Common myeloid progenitor, CD34-positive (primary cell): Measurements from ENCODE around the gene WDFY4.

Source experiments
- CTCF ChIA-PET: fragments of 350-600 bp; sonication (Branson Sonifier 250); formaldehyde crosslinking; loops from one replicate; lab custom pipeline; 2021; ENCODE audit warnings: antibody characterized with exemption; lab: Charles Lee
- POLR2A ChIA-PET: fragments of 350-600 bp; sonication (Branson Sonifier 250); formaldehyde crosslinking; loops from one replicate; lab custom pipeline; 2021; ENCODE audit warnings: antibody characterized with exemption; lab: Charles Lee
- DNase-seq, 3 donors: peaks; one replicate each; pipeline versions ENCODE4 v3.0.0 to v3.0.0-alpha.2; 2013
- H3K27ac ChIP-seq, 2 experiments: 1 replicate in 1 of 2; 2 replicates in 1 of 2; pipeline ENCODE4 v1.7.0; 2013; ENCODE audit warnings: inconsistent platforms in 2 of 2, low read length in 2 of 2, mild to moderate bottlenecking in 2 of 2, low read depth in 1 of 2, moderate library complexity in 1 of 2; ENCODE audit not compliant: severe bottlenecking in 2 of 2, insufficient read depth in 1 of 2, poor library complexity in 1 of 2
- H3K27me3 ChIP-seq, 5 experiments: replicated peaks in 2 of 5; 1 replicate in 3 of 5; 2 replicates in 2 of 5; pipeline versions ENCODE4 v1.6.1 to v1.7.0; 2013; ENCODE audit warnings: low read length in 4 of 5, mild to moderate bottlenecking in 2 of 5, moderate library complexity in 2 of 5, inconsistent platforms in 1 of 5; ENCODE audit not compliant: insufficient read depth in 5 of 5, control insufficient read depth in 4 of 5
- H3K36me3 ChIP-seq, 4 experiments: 1 replicate in 2 of 4; 2 replicates in 2 of 4; pipeline versions ENCODE4 v1.6.1 to v1.7.0; 2013; ENCODE audit warnings: low read length in 3 of 4, control low read depth in 1 of 4, mild to moderate bottlenecking in 1 of 4; ENCODE audit not compliant: control insufficient read depth in 4 of 4, insufficient read depth in 4 of 4
- H3K4me1 ChIP-seq, 4 experiments: 1 replicate in 3 of 4; 2 replicates in 1 of 4; pipeline versions ENCODE4 v1.6.1 to v1.7.1; 2013; ENCODE audit warnings: low read length in 3 of 4, mild to moderate bottlenecking in 3 of 4, control low read depth in 1 of 4, inconsistent platforms in 1 of 4, moderate library complexity in 1 of 4; ENCODE audit not compliant: control insufficient read depth in 4 of 4, insufficient read depth in 4 of 4; ENCODE audit errors: control extremely low read depth in 1 of 4
- H3K4me3 ChIP-seq, 7 experiments: 1 replicate in 4 of 7; 2 replicates in 3 of 7; pipeline versions ENCODE4 v1.5.1 to v1.7.0; 2013; ENCODE audit warnings: mild to moderate bottlenecking in 7 of 7, low read length in 6 of 7, moderate library complexity in 6 of 7, inconsistent platforms in 2 of 7, low read depth in 2 of 7, control low read depth in 1 of 7; ENCODE audit not compliant: insufficient read depth in 4 of 7, control insufficient read depth in 1 of 7; ENCODE audit errors: extremely low read depth in 1 of 7
- H3K9me3 ChIP-seq, 5 experiments: 1 replicate in 4 of 5; 2 replicates in 1 of 5; pipeline versions ENCODE4 v1.6.1 to v1.7.1; 2013; ENCODE audit warnings: low read length in 4 of 5, mild to moderate bottlenecking in 2 of 5, inconsistent platforms in 1 of 5, low read depth in 1 of 5, moderate library complexity in 1 of 5; ENCODE audit not compliant: control insufficient read depth in 4 of 5, insufficient read depth in 2 of 5; ENCODE audit errors: control extremely low read depth in 1 of 5
- WGBS: methylation state at CpG from one replicate; pipeline ENCODE4 v1.1.5; 2013; ENCODE audit not compliant: insufficient coverage; 5-methylcytosine and 5-hydroxymethylcytosine counted together

Gene WDFY4

DNA sequence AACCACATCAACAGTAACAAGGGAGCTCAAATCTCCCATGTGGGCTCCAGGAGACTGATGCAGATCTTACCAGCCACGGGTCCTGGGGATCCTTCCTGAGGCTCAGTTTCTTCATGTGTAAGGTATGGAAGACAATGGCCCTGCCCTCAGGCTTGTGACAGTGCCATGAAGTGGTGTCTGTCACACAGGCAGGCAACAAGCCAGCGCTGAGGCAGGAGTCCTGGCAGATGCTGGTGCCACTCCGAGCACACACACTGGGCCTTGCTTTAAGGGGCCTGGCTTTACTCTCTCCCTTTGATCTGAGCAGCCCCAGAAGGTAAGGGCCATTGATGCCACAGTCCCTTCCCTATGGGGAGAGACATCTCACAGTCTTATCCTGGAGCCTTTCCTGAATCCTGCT, 283.4 kb downstream of the WDFY4 start:
- Histone ChIP-seq H3K9me3 (no peaks in the 10 kb centered on the region), H3K4me1 (no peaks in the 10 kb centered on the region), H3K27ac (no peak overlapping the region), H3K27me3 (no peaks in the 10 kb centered on the region), H3K4me3 (no peak overlapping the region), H3K36me3 (peaks cover 4 to 82% (median 30%) of the 10 kb centered on the region in 4 experiments)
- ChIA-PET POLR2A (no interaction called here), CTCF (interaction anchor here (0.7 to 1.1 kb wide), 2 partner anchors 11 to 13 kb away, joined by 3 read pairs; no protein-coding TSS in a partner anchor)
- WGBS = 90% methylated on average over 3 of the region's 3 CpGs
- no peak for DNase-seq

GRCh38 chr10:48970046-48970445, 285.4 kb downstream of the WDFY4 start:
- H3K27ac ChIP-seq = no peak overlapping the region
- CTCF ChIA-PET = no interaction called here
- POLR2A ChIA-PET = no interaction called here
- no peaks in the 10 kb centered on the region for H3K27me3 ChIP-seq
- H3K9me3 ChIP-seq = no peaks in the 10 kb centered on the region
- H3K4me3 ChIP-seq = no peak overlapping the region
- DNase-seq = no peak
- H3K36me3 ChIP-seq = peaks cover 4 to 79% (median 32%) of the 10 kb centered on the region in 4 experiments
- 95% methylated on average over 14 of the region's 14 CpGs for WGBS
- H3K4me1 ChIP-seq = no peaks in the 10 kb centered on the region

DNA sequence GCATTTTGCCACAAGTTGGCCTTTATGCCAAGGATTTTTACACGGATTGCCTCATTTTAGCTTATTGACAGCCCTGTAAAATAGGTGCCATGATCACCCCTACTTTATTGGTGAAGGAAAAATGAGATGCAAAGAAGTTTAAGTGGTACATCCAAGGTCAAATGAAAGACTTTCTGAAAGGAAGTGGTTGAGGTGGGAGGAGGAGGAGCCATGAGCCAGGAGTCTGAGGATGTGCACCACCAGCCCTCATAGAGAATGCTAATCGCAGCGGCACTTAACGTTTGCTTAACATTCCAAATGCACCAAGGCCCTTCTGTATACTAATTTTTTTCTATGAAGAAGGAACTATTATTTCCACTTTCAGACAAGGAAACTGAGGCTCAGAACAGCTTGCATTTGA, 286.0 kb downstream of the WDFY4 start:
- no peak overlapping the region for H3K27ac ChIP-seq
- 92% methylated on average over 4 of the region's 4 CpGs for WGBS
- CTCF ChIA-PET = no interaction called here
- H3K27me3 ChIP-seq = no peaks in the 10 kb centered on the region
- no peak overlapping the region for H3K4me3 ChIP-seq
- POLR2A ChIA-PET = no interaction called here
- H3K4me1 ChIP-seq = no peaks in the 10 kb centered on the region
- H3K9me3 ChIP-seq = no peaks in the 10 kb centered on the region
- peaks cover 2 to 80% (median 32%) of the 10 kb centered on the region in 4 experiments for H3K36me3 ChIP-seq
- no peak for DNase-seq

DNA sequence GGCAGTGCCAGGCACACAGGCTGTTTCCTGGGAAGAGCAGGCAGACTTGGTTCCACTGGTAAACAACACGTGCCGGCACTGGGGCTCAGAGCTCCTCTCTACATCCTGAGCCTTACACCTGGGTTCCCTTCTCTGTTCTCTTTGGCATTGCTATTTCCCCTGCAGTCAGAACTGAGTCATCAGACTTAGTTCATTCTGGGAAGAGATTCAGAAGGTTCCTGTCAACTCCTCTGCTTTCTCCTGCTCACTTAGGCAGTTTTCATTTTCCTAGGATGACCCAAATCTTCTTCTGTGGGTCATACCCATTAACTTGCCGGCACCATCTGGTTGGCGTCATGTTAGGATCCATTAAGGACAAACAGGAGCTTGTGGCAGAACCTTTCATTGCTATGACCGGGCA, 288.4 kb downstream of the WDFY4 start:
- WGBS = 96% methylated on average over 5 of the region's 5 CpGs

GRCh38 chr10:48974510-48975156, 290.0 kb downstream of the WDFY4 start:
- Histone ChIP-seq H3K27ac (no peak overlapping the region), H3K27me3 (no peaks in the 10 kb centered on the region), H3K4me1 (no peaks in the 10 kb centered on the region), H3K36me3 (peaks cover 2 to 78% (median 35%) of the 10 kb centered on the region in 4 experiments), H3K4me3 (no peak overlapping the region), H3K9me3 (no peaks in the 10 kb centered on the region)
- ChIA-PET CTCF (interaction anchor here (0.9 to 1.0 kb wide), 2 partner anchors 187 to 551 kb away, joined by 3 read pairs; no protein-coding TSS in a partner anchor), POLR2A (interaction anchor here (0.5 kb wide), 1 partner anchor 337 kb away, joined by 3 read pairs; no protein-coding TSS in a partner anchor)
- DNase-seq = no peak
- WGBS = 98% methylated on average over 11 of the region's 12 CpGs

More for the DNA sequence above, 288.4 kb downstream of the WDFY4 start:
- Histone ChIP-seq H3K9me3 (no peaks in the 10 kb centered on the region), H3K36me3 (peaks cover 2 to 77% (median 34%) of the 10 kb centered on the region in 4 experiments), H3K27me3 (no peaks in the 10 kb centered on the region), H3K27ac (no peak overlapping the region), H3K4me1 (no peaks in the 10 kb centered on the region), H3K4me3 (no peak overlapping the region)
- ChIA-PET CTCF (no interaction called here), POLR2A (no interaction called here)
- no peak for DNase-seq

DNA sequence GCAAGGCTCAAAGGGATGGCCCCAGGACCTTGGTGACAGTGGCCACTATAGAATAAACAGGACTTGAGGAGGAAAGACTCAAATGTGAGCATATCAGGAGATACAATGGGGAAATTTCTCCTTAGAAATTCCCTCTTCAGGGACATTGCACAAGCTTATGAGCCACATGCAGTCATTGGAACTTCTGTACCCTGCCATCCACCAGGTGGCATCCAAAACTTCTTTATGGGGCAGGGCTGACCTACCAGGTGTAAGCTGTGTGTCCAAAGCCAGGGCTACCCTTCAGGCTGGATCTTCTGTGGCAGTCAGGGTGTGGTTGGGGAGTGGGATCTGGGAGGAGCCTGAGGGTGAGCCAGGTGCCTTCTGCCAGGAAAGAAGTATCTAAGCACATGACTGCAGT, 291.5 kb downstream of the WDFY4 start:
- POLR2A ChIA-PET = no interaction called here
- Histone ChIP-seq H3K36me3 (peaks cover 5 to 77% (median 28%) of the 10 kb centered on the region in 4 experiments), H3K27me3 (no peaks in the 10 kb centered on the region), H3K4me3 (no peak overlapping the region), H3K4me1 (no peaks in the 10 kb centered on the region), H3K9me3 (no peaks in the 10 kb centered on the region), H3K27ac (no peak overlapping the region)
- DNase-seq = peak; percentile 3 to 21 (median 17)
- CTCF ChIA-PET = interaction anchor here (0.9 to 3.0 kb wide), 5 partner anchors 185 to 533 kb away, joined by 3 to 19 read pairs (median 3); no protein-coding TSS in a partner anchor

DNA sequence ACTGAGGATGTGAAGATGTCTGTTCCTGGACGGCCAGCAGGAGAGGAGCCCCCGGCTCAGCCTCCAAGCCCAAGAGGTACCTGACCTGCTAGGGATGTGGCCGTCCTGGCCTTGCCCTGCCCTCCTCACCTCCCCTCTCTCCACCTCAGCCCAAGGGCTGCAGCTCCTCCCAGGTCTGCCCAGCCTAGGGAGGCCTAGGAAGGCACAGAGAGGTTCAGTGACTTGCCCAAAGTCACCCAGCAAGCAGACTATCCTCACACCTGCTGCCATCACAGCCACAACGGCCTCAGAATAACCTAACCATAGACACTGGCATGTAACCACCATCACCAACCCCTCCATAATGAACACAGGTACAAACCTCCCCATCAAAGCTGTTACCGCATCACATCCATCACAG, 293.6 kb downstream of the WDFY4 start:
- ChIA-PET CTCF (interaction anchor here (1.5 to 3.0 kb wide), 5 partner anchors 187 to 534 kb away, joined by 3 to 19 read pairs (median 6); no protein-coding TSS in a partner anchor), POLR2A (no interaction called here)
- Histone ChIP-seq H3K9me3 (no peaks in the 10 kb centered on the region), H3K4me1 (no peaks in the 10 kb centered on the region), H3K36me3 (peaks cover 5 to 83% (median 30%) of the 10 kb centered on the region in 4 experiments), H3K27ac (no peak overlapping the region), H3K27me3 (no peaks in the 10 kb centered on the region), H3K4me3 (no peak overlapping the region)
- no peak for DNase-seq
- WGBS = 90% methylated on average over 4 of the region's 5 CpGs
